Right forelimb (tissue), 1 donor: ENCODE measurements around the gene ABHD3.
"Not testable (repeated sequence)": the region's sequence is repeated elsewhere in the genome, so short reads cannot be mapped to it uniquely, and the experiment has no call there.

Source experiments
- DNase-seq: peaks from one replicate; pipeline ENCODE4 v3.0.0-alpha.2; 2018

ABHD3 gene

GRCh38 chr18:21704603-21705364 is at the start of gene ABHD3:
Gene ABHD3, minus strand, starts transcription at chr18:21704774. Its CDS starts 109 bp downstream, at chr18:21704665.
- DNase-seq: peak; percentile 91

GRCh38 chr18:21747764-21748693 is 43.5 kb upstream of the ABHD3 start:
- DNase-seq: no peak

- no peak for DNase-seq
Observed at GRCh38 chr18:21747268-21747667, 42.7 kb upstream of the ABHD3 start.

- DNase-seq: no peak
Observed at GRCh38 chr18:21745231-21745630, 40.7 kb upstream of the ABHD3 start.

- no peak for DNase-seq
Observed at GRCh38 chr18:21743166-21743832, 38.7 kb upstream of the ABHD3 start.

GRCh38 chr18:21742315-21742687 is 37.7 kb upstream of the ABHD3 start:
- no peak for DNase-seq

GRCh38 chr18:21741562-21742314 is 37.2 kb upstream of the ABHD3 start:
- DNase-seq: peak; percentile 52

- DNase-seq: no peak
Observed at GRCh38 chr18:21741312-21741561, 36.7 kb upstream of the ABHD3 start.

- DNase-seq: peak; percentile 100
Observed at GRCh38 chr18:21740538-21741311, 36.2 kb upstream of the ABHD3 start, which contains the start of gene MIB1. Gene MIB1, plus strand, starts transcription at chr18:21740792. Its CDS starts 792 bp downstream, at chr18:21741584.

- no peak for DNase-seq
Observed at GRCh38 chr18:21739604-21740537, 35.3 kb upstream of the ABHD3 start.

- not testable (repeated sequence) for DNase-seq
Observed at GRCh38 chr18:21736926-21737325, 32.4 kb upstream of the ABHD3 start.

- no peak for DNase-seq
Observed at GRCh38 chr18:21735452-21736015, 31.0 kb upstream of the ABHD3 start.

GRCh38 chr18:21733011-21733410 is 28.4 kb upstream of the ABHD3 start:
- DNase-seq: no peak

GRCh38 chr18:21727702-21728101 is 23.1 kb upstream of the ABHD3 start:
- no peak for DNase-seq

GRCh38 chr18:21725201-21725600 is 20.6 kb upstream of the ABHD3 start:
- DNase-seq: no peak

GRCh38 chr18:21722687-21723086 is 18.1 kb upstream of the ABHD3 start:
- DNase-seq: no peak

GRCh38 chr18:21714474-21714873 is 9.9 kb upstream of the ABHD3 start:
- DNase-seq: no peak

- DNase-seq: not testable (repeated sequence)
Observed at GRCh38 chr18:21707130-21707529, 2.6 kb upstream of the ABHD3 start.

GRCh38 chr18:21706386-21706865 is 1.9 kb upstream of the ABHD3 start:
- no peak for DNase-seq

- DNase-seq: no peak
Observed at GRCh38 chr18:21703241-21703820, 1.2 kb downstream of the ABHD3 start.
